GM19438 (cell line): ENCODE results near the gene WDFY3.
A peak's percentile ranks its signal among the peaks of the same experiment; 100 is the strongest.

ENCODE experiments used
- ATAC-seq: cut with Tn5 transposase; IDR thresholded peaks from one replicate; pipeline ENCODE4 v1.9.1; 2021; ENCODE audit warnings: low read depth; ENCODE audit not compliant: unreplicated experiment

WDFY3 gene, protein sequence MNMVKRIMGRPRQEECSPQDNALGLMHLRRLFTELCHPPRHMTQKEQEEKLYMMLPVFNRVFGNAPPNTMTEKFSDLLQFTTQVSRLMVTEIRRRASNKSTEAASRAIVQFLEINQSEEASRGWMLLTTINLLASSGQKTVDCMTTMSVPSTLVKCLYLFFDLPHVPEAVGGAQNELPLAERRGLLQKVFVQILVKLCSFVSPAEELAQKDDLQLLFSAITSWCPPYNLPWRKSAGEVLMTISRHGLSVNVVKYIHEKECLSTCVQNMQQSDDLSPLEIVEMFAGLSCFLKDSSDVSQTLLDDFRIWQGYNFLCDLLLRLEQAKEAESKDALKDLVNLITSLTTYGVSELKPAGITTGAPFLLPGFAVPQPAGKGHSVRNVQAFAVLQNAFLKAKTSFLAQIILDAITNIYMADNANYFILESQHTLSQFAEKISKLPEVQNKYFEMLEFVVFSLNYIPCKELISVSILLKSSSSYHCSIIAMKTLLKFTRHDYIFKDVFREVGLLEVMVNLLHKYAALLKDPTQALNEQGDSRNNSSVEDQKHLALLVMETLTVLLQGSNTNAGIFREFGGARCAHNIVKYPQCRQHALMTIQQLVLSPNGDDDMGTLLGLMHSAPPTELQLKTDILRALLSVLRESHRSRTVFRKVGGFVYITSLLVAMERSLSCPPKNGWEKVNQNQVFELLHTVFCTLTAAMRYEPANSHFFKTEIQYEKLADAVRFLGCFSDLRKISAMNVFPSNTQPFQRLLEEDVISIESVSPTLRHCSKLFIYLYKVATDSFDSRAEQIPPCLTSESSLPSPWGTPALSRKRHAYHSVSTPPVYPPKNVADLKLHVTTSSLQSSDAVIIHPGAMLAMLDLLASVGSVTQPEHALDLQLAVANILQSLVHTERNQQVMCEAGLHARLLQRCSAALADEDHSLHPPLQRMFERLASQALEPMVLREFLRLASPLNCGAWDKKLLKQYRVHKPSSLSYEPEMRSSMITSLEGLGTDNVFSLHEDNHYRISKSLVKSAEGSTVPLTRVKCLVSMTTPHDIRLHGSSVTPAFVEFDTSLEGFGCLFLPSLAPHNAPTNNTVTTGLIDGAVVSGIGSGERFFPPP (N-terminal part only)

GRCh38 chr4:84966382-84967242 lies at the start of gene WDFY3:
Gene WDFY3 (minus strand): TSS chr4:84966690. CDS start chr4:84860591, 106,099 bp downstream.
- peak; percentile 68 for ATAC-seq

- ATAC-seq = no peak
These were observed 39.4 kb upstream of the WDFY3 start for GRCh38 chr4:85005865-85006377.

DNA sequence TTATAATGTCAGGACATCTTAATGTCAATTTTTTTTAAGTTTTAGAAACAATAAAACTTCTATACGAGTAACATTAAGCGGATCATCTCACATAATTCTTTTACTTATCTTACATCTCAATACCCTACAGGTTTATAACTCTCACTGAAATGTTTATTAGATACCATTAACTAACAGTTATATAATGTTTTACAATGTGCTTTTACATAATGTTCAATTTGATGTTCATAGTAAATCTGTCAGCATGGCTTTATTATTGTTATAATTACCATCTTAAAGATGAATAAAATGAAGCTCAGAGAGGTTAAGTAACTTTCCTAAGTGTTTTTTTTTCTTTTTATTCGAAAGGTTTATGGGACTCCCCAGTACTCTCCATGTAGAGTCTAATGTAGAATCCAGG lies 33.9 kb upstream of the WDFY3 start:
- ATAC-seq = no peak

- no peak for ATAC-seq
These were observed 28.9 kb upstream of the WDFY3 start for GRCh38 chr4:84995386-84995785.

GRCh38 chr4:84994280-84994679 lies 27.8 kb upstream of the WDFY3 start:
- ATAC-seq = no peak

DNA sequence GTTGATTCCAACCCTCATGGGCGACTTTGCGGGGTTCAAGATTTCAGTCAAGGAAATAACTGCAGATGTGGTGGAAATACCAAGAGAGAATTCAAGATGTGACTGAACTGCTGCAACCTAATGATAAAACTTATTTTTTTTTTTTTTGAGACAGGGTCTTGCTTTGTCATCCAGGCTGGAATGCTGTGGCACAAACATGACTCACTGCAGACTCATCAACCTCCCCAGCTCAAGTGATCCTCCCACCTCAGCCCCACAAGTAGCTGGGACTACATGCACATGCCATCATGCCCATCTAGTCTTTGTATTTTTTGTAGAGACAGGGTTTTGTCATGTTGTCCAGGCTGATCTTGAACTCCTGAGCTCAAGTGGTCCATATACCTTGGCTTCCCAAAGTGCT lies 19.5 kb upstream of the WDFY3 start:
- no peak for ATAC-seq

DNA sequence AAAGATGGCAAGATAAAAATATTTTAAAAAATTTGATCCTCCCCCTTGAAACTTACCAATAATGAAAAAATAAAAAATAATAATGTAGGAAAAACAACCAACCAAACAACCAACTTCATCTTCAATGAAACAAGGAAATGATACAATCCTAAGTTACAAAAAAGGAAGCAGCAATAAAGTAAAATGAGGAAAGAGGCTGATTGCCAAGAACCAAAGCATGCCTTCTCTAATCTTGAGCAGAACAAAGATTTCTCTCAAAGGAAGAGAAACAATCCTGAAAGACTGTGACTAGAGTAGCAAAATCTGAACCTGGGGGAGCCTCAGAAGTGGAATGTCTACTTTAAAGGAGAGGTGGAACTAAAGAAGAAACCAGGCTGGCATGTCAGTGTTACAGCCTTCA lies 10.9 kb upstream of the WDFY3 start:
- ATAC-seq = no peak

GRCh38 chr4:84973856-84974255 lies 7.4 kb upstream of the WDFY3 start:
- no peak for ATAC-seq

DNA sequence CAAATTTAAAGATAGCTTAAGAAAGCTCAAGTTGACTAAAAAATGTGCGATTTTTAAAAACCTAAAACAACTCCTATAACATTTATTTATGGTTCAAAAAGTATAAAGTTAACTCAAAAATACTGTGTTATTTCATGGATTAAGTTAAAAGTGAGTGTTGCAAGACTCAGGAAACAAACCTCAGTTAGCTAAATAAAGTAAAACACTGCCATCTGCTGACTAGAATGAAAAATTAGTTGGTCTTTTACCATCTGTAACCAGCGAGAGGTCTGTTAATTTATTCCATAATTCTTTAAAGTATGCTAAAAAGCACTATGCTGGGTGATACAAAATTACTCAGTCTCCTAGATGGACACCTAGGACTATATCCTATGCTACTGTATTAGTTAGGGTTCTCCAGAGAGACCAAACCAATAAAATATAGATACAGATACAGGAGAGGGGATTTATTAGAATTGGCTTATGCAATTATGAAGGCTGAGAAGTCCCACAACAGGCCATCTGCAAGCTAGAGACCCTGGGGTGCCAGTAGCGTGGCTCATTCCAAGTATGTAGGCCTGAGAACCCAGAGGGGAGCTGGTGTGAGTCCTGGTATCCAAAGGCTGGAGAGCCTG lies 4.9 kb upstream of the WDFY3 start:
- no peak for ATAC-seq

DNA sequence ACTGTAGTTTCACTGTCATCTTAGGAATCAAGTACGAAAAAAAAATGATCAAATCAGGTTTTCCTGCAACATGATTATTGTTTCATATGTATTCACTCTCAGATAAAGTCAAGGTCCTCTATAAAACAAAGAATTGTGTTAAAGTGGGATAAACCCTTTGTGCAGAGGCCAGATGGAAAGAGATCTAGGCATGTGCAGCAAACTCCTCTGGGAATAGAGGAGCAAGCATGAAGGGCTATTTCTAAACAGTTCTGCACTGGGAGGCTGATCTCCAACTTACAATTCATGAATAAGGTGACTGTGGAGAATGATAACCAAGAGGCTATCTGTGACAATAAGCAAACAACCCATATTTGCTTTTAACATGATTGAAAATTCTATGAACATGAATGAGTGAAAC lies 2.4 kb upstream of the WDFY3 start:
- no peak for ATAC-seq

GRCh38 chr4:84967243-84967690 lies 777 bp upstream of the WDFY3 start:
- no peak for ATAC-seq

- peak; percentile 32 for ATAC-seq
These were observed 723 bp downstream of the WDFY3 start for GRCh38 chr4:84965553-84966381.

- ATAC-seq = no peak
These were observed 1.4 kb downstream of the WDFY3 start for GRCh38 chr4:84964995-84965552.

GRCh38 chr4:84962102-84962501 lies 4.4 kb downstream of the WDFY3 start:
- no peak for ATAC-seq

GRCh38 chr4:84958434-84958833 lies 8.1 kb downstream of the WDFY3 start:
- ATAC-seq = no peak

DNA sequence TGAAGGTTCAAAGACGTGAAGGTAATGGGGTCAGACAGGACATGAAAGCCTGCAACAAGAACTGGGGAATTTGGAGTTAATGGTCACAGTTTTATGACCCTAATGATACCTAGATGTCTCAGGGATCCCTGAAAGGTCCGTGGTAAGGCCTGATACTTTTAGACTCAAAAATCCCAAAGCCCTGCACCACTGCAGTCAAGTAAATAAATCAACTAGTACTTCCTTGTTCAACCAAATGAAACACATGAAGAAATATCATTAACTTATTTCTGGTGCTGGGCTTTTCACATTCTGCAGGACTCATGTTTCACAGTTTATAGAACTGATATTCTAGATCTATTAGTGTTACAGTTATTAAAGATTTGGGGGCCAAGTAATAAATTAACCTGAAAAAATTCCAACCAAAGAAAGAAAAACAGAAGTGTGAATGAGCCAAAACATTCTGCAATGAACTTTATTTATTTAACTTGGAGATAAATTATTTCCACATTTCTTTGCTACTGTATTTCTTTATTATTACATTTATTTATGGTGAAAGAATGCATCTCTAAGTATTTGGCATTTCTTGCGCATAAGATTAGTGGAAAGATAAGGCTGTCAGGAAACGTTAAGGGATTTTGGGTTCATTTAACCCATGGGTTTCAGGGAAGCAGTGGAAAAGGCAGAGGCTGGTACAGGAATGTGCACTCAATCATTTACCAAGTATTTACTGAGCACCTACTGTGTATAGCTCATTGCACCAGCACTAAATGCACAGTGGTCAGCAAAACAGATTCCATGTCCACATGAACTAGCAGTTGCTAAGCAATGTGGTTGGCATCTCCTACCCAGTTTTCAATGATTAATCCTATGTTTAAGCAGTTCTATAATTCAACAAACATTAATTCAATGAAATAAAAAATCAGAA lies 8.7 kb downstream of the WDFY3 start:
- no peak for ATAC-seq

DNA sequence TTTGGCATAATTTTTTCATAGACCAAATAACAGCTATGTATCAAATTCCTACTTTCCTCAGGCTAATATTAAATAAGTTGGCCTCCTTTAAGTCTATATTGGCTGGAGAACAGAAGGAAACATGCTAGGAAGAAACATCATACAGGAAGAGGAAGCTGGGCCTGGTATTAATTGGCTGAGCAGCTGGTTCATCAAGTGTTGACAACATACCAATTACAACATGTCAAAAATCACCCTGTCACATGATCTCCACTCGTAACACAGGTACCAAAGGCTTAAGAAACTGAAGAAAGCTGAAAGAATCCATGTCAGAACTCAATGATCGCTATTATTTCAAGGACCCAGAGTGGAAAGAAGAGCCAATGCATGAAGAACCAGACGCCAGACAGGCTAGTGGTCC lies 10.5 kb downstream of the WDFY3 start:
- ATAC-seq = no peak
